ENCODE measurements around the gene PTPRJ.

DNA sequence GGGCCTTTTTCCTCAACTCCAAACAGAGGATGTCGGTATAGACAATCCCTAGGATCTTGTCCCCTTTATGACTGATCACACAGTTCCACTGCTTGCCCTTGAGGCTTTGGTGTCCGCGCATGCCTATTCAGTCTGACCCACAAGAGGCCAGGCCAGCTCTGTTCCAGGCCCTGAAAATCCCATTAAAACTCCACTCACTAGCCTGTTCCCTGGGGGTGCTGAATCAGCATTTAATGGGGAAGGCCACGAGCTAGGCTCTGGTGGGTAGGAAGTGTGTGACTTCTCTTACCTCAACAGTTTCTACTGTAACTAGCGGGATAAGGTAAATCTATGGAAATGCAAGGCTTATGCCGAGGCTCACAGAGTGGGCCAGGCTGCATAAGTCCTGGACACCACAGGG is 117.7 kb downstream of the PTPRJ start:
- TF ChIP-seq, protein P1, sequence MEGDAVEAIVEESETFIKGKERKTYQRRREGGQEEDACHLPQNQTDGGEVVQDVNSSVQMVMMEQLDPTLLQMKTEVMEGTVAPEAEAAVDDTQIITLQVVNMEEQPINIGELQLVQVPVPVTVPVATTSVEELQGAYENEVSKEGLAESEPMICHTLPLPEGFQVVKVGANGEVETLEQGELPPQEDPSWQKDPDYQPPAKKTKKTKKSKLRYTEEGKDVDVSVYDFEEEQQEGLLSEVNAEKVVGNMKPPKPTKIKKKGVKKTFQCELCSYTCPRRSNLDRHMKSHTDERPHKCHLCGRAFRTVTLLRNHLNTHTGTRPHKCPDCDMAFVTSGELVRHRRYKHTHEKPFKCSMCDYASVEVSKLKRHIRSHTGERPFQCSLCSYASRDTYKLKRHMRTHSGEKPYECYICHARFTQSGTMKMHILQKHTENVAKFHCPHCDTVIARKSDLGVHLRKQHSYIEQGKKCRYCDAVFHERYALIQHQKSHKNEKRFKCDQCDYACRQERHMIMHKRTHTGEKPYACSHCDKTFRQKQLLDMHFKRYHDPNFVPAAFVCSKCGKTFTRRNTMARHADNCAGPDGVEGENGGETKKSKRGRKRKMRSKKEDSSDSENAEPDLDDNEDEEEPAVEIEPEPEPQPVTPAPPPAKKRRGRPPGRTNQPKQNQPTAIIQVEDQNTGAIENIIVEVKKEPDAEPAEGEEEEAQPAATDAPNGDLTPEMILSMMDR (IDR thresholded peaks at IDR 0.05; ENCODE audit: low read depth, low read length, poor library complexity, severe bottlenecking) = no peak
- TF ChIP-seq EZH2phosphoT487 (IDR thresholded peaks at IDR 0.05; ENCODE audit: borderline replicate concordance, low read length) = no peak
